ENCODE results near the gene RAB40A. TPM values are rescaled to one million over a fixed set of nuclear protein-coding genes. Genes with fewer than 3 reads are reported as not detected.
"Not testable (repeated sequence)": the region's sequence is repeated elsewhere in the genome, so short reads cannot be mapped to it uniquely, and the experiment has no call there.

Gene RAB40A
- polyA plus RNA-seq, 6 donors from 2014 or later = not detected

DNA sequence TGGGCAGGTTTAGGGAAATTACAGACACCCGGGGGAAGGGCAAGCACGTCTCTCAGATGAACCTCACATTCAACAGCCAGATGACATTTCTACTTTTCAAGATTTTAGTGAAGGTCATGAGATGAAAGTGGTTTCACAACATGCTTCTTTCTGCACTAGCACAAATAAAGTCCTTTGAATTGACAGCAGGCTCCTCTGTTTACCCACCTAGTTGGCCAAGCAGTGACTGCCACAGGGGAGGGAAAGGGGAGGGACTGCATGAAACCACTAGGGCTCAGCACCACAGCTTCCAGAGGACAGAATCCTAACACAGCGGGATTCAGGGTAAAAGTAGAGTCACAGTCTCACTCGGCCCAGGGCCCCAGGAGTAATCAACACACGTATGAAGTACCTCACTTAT lies 6.2 kb downstream of the RAB40A start:
- ATAC-seq (ENCODE audit: low read depth in 2 of 2) (no peak), DNase-seq (no peak)
- Mint-ChIP-seq H3K9me3 (peaks cover 0 to 2% (median 0%) of the 10 kb centered on the region in 7 donors), H3K27me3 (peaks cover 0 to 13% (median 0%) of the 10 kb centered on the region in 3 donors), H3K4me3 (no peak overlapping the region), H3K27ac (no peak overlapping the region), H3K36me3 (no peaks in the 10 kb centered on the region), H3K4me1 (no peaks in the 10 kb centered on the region)

DNA sequence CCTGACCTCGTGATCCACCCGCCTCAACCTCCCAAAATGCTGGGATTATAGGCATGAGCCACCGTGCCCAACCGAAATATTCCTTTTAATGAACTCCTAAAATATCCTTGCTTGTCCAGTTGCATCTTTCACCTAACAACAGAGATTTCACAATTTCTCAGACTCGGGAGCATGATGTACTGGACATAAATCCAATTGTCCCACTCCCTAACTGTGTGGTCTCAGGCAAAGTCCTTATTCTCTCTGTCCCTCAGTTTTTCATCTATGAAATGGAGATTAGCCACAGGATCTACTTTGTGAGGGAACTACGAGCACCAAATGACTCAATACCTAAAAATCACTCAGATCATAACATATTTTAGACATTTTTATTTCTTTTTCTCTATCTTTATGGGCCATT lies 9.3 kb downstream of the RAB40A start:
- H3K27ac Mint-ChIP-seq = peak overlapping the region in 1 of 6 donors; percentile 70
- no peaks in the 10 kb centered on the region for H3K36me3 Mint-ChIP-seq
- H3K27me3 Mint-ChIP-seq = peaks cover 0 to 13% (median 0%) of the 10 kb centered on the region in 3 donors
- no peak overlapping the region for H3K4me3 Mint-ChIP-seq
- peaks cover 0 to 2% (median 0%) of the 10 kb centered on the region in 7 donors for H3K9me3 Mint-ChIP-seq
- H3K4me1 Mint-ChIP-seq = no peaks in the 10 kb centered on the region
- DNase-seq = no peak
- ATAC-seq (ENCODE audit: low read depth in 2 of 2) = no peak

DNA sequence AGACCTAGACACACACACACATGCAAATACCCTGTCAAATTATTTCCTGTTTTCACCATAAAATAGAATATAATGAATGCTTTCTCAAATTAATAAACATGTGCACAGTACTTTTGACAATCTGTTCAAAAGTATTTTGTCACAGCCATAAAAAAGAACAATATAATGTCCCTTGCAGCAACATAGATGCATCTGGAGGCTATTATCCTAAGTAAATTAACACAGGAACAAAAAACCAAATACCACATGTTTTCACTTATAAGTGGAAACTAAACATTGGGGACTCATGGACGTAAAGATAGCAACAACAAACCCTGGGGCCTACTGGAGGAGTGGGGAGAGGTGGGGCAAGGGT lies 15.5 kb downstream of the RAB40A start:
- H3K4me3 Mint-ChIP-seq = no peak overlapping the region
- H3K27ac Mint-ChIP-seq = no peak overlapping the region
- H3K27me3 Mint-ChIP-seq = no peaks in the 10 kb centered on the region
- no peak for ATAC-seq (ENCODE audit: low read depth in 2 of 2)
- H3K9me3 Mint-ChIP-seq = no peaks in the 10 kb centered on the region
- no peaks in the 10 kb centered on the region for H3K36me3 Mint-ChIP-seq
- H3K4me1 Mint-ChIP-seq = no peaks in the 10 kb centered on the region
- DNase-seq = no peak

DNA sequence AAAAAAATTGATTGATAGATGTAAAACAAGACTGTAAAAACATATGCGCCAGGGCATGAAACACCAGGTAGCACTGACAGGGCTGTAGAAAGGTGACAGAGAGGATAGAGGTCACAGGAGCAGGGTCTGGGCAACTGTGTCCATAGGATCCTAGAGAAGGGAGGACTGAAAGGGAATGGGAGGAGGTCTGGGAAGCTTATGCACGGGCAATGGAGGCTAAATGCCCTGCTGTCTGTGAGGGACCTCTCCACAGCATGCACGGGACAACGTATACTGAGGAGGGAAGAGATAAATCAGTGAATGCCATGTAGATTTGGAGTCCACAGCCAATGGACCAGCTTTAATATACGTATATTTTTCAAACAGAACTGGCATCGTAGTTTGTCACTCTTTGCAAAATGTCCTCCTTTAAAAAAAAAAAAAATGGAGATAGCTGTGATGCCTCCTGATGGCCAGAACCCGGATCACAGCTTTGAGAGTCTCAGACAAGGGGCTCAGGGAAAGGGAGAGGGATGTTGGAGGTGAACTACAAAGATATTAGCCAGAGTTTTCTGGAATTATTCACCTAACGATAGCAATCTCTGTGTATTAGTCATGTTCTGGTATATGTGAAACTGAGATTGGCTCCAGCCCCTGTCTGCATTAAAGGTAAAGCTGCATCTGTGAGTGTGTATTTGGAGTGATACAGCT lies 16.0 kb downstream of the RAB40A start:
- ATAC-seq (ENCODE audit: low read depth in 2 of 2) (no peak), DNase-seq (no peak)
- Mint-ChIP-seq H3K36me3 (no peaks in the 10 kb centered on the region), H3K27ac (no peak overlapping the region), H3K4me1 (no peaks in the 10 kb centered on the region), H3K9me3 (no peaks in the 10 kb centered on the region), H3K27me3 (no peaks in the 10 kb centered on the region), H3K4me3 (no peak overlapping the region)

DNA sequence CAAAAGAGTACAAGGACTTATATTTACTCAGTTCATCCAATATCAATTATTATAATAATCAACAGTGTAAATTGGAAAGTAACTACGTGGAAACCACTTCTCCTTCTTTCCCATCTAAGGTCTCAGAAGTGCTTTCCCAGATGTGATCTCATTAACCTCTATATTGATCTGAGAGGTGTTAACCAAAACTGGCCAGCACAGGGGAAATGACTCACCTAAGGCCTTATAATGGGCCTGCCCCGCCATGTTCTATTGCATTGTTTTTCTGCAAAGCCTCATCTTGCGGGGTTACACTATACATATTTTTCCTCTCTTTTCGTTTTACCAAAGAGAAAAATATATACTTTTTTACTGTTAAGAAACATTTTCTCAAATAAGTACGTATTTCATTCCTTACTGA lies 20.5 kb downstream of the RAB40A start:
- no peaks in the 10 kb centered on the region for H3K9me3 Mint-ChIP-seq
- no peaks in the 10 kb centered on the region for H3K4me1 Mint-ChIP-seq
- H3K27me3 Mint-ChIP-seq = peaks cover 0 to 9% (median 0%) of the 10 kb centered on the region in 3 donors
- H3K36me3 Mint-ChIP-seq = no peaks in the 10 kb centered on the region
- no peak overlapping the region for H3K27ac Mint-ChIP-seq
- no peak for DNase-seq
- H3K4me3 Mint-ChIP-seq = no peak overlapping the region
- ATAC-seq (ENCODE audit: low read depth in 2 of 2) = no peak

DNA sequence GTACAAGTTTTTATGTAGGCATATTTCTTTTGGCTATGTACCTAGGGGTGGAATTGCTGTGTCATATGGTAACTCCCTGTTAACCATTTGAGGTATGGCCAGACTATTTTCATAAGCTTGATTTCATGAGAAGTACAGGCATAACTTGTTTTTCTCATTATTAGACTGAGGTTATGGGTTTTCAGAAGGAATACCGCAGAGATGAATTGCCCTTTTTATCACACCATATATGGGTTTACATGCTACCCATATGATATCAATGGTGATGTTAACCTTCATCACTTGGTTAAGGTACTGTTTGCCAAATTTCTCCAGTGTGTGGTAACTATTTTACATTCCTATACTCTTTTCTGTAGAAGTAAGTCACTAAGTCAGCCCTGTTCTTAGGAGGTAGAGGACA lies 23.5 kb downstream of the RAB40A start:
- Mint-ChIP-seq H3K4me1 (no peaks in the 10 kb centered on the region), H3K27ac (no peak overlapping the region), H3K4me3 (no peak overlapping the region), H3K9me3 (peaks cover 0 to 4% (median 0%) of the 10 kb centered on the region in 7 donors), H3K36me3 (no peaks in the 10 kb centered on the region), H3K27me3 (peaks cover 0 to 9% (median 4%) of the 10 kb centered on the region in 3 donors)
- ATAC-seq (ENCODE audit: low read depth in 2 of 2) (no peak), DNase-seq (no peak)

DNA sequence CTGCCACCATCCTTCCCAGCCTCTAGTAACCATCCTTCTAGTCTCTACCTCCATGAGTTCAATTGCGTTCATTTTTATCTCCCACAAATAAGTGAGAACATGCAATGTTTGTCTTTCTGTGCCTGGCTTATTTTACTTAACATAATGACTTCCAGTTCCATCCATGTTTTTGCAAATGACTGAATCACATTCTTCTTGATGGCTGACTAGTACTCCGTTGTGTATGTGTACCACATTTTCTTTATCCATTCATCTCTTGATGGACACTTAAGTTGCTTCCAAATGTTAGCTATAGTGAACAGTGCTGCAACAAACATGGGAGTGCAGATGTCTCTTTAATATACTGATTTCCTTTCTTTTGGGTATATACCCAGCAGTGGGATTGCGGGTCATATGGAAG lies 25.7 kb downstream of the RAB40A start:
- not testable (repeated sequence) for H3K4me1 Mint-ChIP-seq; DNase-seq; ATAC-seq (ENCODE audit: low read depth in 2 of 2); H3K27ac Mint-ChIP-seq; H3K36me3 Mint-ChIP-seq; H3K27me3 Mint-ChIP-seq; H3K9me3 Mint-ChIP-seq; H3K4me3 Mint-ChIP-seq

DNA sequence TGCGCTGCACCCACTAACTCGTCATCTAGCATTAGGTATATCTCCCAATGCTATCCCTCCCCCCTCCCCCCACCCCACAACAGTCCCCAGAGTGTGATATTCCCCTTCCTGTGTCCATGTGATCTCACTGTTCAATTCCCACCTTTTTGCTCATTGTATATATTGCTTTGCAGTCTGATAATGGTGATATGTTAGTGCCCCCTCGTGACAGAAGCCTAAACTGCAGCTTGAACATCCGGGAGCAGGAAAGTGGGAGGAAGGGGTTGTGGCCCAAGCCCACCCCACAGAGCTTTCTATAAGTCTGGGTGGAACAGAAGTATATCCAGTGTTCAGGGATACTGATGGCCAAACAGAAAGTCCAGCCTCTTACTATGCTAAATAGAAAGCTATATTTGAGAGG lies 29.6 kb downstream of the RAB40A start:
- not testable (repeated sequence) for H3K36me3 Mint-ChIP-seq; H3K9me3 Mint-ChIP-seq; H3K27me3 Mint-ChIP-seq; H3K27ac Mint-ChIP-seq; ATAC-seq (ENCODE audit: low read depth in 2 of 2); DNase-seq; H3K4me1 Mint-ChIP-seq; H3K4me3 Mint-ChIP-seq

DNA sequence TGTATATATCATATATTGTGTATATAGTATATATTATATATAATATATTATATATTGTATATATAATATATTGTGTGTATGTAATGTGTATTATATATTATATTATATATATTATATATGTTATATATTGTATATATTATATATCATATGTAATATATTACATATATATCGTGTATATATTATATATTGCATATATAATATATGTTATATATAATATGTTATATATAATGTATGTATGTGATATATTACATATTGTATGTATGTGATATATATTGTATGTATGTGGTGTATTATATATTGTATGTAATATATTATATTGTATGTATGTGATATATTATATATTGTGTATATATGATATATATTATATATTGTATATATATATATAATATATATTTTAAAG lies 30.5 kb downstream of the RAB40A start:
- Mint-ChIP-seq H3K4me1 (peaks cover 0 to 2% (median 0%) of the 10 kb centered on the region in 3 donors), H3K9me3 (peaks cover 0 to 4% (median 0%) of the 10 kb centered on the region in 7 donors), H3K36me3 (no peaks in the 10 kb centered on the region), H3K4me3 (no peak overlapping the region), H3K27me3 (peaks cover 0 to 4% (median 0%) of the 10 kb centered on the region in 3 donors), H3K27ac (no peak overlapping the region)
- no peak for ATAC-seq (ENCODE audit: low read depth in 2 of 2)
- DNase-seq = no peak

DNA sequence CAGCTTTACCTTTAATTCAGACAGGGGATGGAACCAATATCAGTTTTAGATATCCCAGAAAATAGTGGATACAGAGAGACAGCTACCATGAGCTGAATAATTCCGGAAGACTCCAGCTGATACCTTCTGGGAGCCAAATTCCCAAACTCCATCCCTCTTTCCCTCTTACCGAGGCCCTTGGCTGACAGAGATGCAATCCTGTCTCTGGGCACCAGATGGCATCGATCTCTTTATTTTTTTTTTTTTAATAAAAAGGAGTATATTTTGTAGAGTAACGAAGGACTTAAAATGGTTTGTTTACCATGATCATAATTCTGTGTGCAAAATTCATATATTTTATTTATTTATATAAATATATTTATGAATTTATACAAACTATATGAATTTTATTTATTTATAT lies 31.0 kb downstream of the RAB40A start:
- no peak overlapping the region for H3K4me3 Mint-ChIP-seq
- H3K4me1 Mint-ChIP-seq = peaks cover 0 to 2% (median 0%) of the 10 kb centered on the region in 3 donors
- H3K36me3 Mint-ChIP-seq = no peaks in the 10 kb centered on the region
- no peak for DNase-seq
- H3K27me3 Mint-ChIP-seq = peaks cover 0 to under 1% (median 0%) of the 10 kb centered on the region in 3 donors
- H3K27ac Mint-ChIP-seq = no peak overlapping the region
- no peak for ATAC-seq (ENCODE audit: low read depth in 2 of 2)
- H3K9me3 Mint-ChIP-seq = peaks cover 0 to 4% (median 0%) of the 10 kb centered on the region in 7 donors

DNA sequence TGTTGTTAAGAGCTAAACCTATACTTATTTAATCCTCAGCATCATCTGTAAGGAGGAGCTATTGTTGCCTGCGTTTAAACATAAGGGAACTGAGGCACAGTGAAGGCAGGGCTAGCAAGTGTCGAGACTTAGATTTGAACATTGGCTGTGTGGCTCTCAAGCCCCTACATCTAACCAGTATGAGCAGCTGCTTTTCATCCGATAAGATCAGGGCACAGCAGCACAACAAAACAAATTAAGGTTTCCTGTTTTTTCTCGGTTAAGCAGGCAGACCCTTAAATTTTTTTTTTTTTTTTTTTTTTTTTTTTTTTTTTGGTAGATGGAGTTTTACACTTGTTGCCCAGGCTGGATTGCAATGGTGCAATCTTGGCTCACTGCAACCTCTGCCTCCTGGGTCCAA lies 35.6 kb downstream of the RAB40A start:
- Mint-ChIP-seq H3K27ac (no peak overlapping the region), H3K36me3 (no peaks in the 10 kb centered on the region), H3K9me3 (no peaks in the 10 kb centered on the region), H3K27me3 (no peaks in the 10 kb centered on the region), H3K4me3 (no peak overlapping the region), H3K4me1 (no peaks in the 10 kb centered on the region)
- DNase-seq = no peak
- ATAC-seq (ENCODE audit: low read depth in 2 of 2) = no peak

DNA sequence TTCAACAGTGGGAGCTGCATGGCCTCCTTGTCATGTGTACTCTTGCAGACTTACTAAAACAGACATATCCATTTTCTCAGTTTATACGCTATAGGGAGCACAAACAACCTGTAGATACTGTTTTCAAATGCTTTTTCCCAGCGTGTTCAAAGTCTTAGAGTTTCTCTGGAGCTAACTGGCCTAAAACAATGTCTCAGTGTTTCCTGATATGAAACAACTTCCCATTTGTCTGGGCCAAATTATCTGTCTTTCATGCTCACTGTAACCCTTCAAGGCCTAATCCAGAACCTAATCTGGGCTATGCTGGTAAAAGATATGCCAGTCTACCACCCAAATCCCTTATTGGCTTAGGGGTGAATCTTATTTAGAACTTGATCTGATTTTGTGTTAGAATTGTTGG lies 38.8 kb downstream of the RAB40A start:
- Mint-ChIP-seq H3K4me1 (no peaks in the 10 kb centered on the region), H3K36me3 (no peaks in the 10 kb centered on the region), H3K4me3 (no peak overlapping the region), H3K9me3 (no peaks in the 10 kb centered on the region), H3K27me3 (no peaks in the 10 kb centered on the region), H3K27ac (no peak overlapping the region)
- ATAC-seq (ENCODE audit: low read depth in 2 of 2) (no peak), DNase-seq (no peak)

DNA sequence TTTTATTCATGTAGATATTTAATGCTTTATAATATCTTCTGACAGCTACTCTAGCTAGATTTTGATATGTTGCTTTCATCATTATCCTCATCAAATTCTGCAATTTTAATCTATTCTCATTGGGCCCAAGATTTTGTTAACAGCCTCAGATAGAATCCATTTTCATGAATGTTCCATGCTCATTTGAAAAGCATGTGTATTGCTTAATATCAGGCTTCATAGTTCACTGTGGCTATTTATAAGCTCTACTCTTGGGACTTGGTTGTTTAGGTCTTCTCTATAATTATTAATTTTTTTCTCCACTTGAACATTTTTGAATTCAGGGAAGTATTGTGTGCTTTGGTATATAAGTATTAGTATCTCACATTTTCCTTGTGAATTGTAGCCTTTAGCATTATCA lies 41.8 kb downstream of the RAB40A start:
- no peaks in the 10 kb centered on the region for H3K27me3 Mint-ChIP-seq
- H3K36me3 Mint-ChIP-seq = no peaks in the 10 kb centered on the region
- H3K9me3 Mint-ChIP-seq = no peaks in the 10 kb centered on the region
- no peak overlapping the region for H3K4me3 Mint-ChIP-seq
- DNase-seq = no peak
- no peaks in the 10 kb centered on the region for H3K4me1 Mint-ChIP-seq
- no peak overlapping the region for H3K27ac Mint-ChIP-seq
- no peak for ATAC-seq (ENCODE audit: low read depth in 2 of 2)

DNA sequence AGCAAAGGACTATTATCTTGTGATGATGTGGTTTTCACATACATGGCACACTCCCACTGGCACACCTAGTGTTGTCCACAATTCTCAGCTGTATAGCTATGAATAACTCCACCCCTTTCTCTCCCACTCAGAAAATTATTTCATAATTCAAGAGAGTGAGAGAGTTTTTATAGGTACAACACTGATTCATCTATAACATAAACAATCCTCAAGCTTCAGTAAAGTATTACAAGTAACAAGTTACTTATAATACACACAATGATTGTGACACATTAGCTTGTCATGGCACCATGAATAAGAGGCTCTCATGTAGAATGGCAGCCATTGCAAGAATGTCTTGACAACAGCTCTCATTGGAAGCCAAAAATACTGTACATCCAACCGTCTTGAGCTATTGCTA lies 43.9 kb downstream of the RAB40A start:
- Mint-ChIP-seq H3K27ac (no peak overlapping the region), H3K36me3 (no peaks in the 10 kb centered on the region), H3K4me1 (no peaks in the 10 kb centered on the region), H3K9me3 (no peaks in the 10 kb centered on the region), H3K27me3 (no peaks in the 10 kb centered on the region), H3K4me3 (no peak overlapping the region)
- ATAC-seq (ENCODE audit: low read depth in 2 of 2) = no peak
- no peak for DNase-seq

DNA sequence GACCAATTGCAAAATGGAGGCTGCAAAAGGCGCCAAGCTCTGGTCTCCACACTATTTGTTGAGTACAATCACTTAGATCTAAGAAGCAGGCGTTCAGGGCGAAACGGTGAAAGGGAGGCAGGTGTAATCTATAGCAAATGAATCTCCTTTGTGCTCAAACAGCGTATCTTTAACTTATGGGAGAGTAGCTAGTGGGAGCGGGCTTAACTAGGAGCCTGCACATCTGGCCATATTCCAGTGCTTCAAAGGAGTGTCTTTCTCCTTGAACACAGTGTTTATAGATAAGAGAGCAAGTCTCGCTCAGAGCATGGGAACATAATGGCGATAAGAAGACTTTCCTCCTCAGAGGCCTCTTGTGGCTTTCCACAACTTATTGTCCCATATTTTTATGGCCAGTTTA lies 49.3 kb downstream of the RAB40A start:
- not testable (repeated sequence) for H3K27me3 Mint-ChIP-seq; H3K36me3 Mint-ChIP-seq; H3K4me3 Mint-ChIP-seq; DNase-seq; ATAC-seq (ENCODE audit: low read depth in 2 of 2); H3K9me3 Mint-ChIP-seq; H3K27ac Mint-ChIP-seq; H3K4me1 Mint-ChIP-seq

Data from naive B cell (primary cell).